Astrocyte (in vitro differentiated cells and primary cell): ENCODE results near the gene EIF5A. TPM values are rescaled to one million over a fixed set of nuclear protein-coding genes. Genes with fewer than 3 reads are reported as not detected.

Experiments used
- DNase-seq: peaks from one replicate; pipeline ENCODE4 v3.0.0-alpha.2; 2010; ENCODE audit warnings: low read depth
- FAIRE-seq: peaks from 2 replicates; lab custom pipeline; 2011; peaks lifted over from hg19 to GRCh38; lab: Jason Lieb, UNC
- H2AFZ ChIP-seq: 2 replicates; pipeline ENCODE4 v1.6.0; 2012; ENCODE audit warnings: low read depth, low read length, inconsistent platforms
- H3K27ac ChIP-seq: 2 replicates; pipeline ENCODE4 v1.5.1; 2011; ENCODE audit warnings: low read depth, low read length, inconsistent platforms
- H3K27me3 ChIP-seq: 2 replicates; pipeline ENCODE4 v1.6.0; 2011; ENCODE audit warnings: low read length, inconsistent platforms; ENCODE audit not compliant: insufficient read depth
- H3K36me3 ChIP-seq: 2 replicates; pipeline ENCODE4 v1.5.1; 2011; ENCODE audit warnings: low read length, inconsistent platforms; ENCODE audit not compliant: insufficient read depth
- H3K4me1 ChIP-seq: 2 replicates; pipeline ENCODE4 v1.5.1; 2011; ENCODE audit warnings: low read length, inconsistent platforms; ENCODE audit not compliant: insufficient read depth
- H3K4me2 ChIP-seq: 2 replicates; pipeline ENCODE4 v1.6.0; 2012; ENCODE audit warnings: low read length, inconsistent platforms
- H3K4me3 ChIP-seq: 2 replicates; pipeline ENCODE4 v1.5.1; 2011; ENCODE audit warnings: low read depth, mild to moderate bottlenecking, low read length, inconsistent platforms; ENCODE audit not compliant: insufficient read depth
- H3K79me2 ChIP-seq: 2 replicates; pipeline ENCODE4 v1.6.0; 2012; ENCODE audit warnings: mild to moderate bottlenecking, low read length, inconsistent platforms; ENCODE audit not compliant: insufficient read depth
- H3K9ac ChIP-seq: 2 replicates; pipeline ENCODE4 v1.6.0; 2012; ENCODE audit warnings: mild to moderate bottlenecking, low read length, inconsistent platforms
- H3K9me3 ChIP-seq: 2 replicates; pipeline ENCODE4 v1.5.1; 2012; ENCODE audit warnings: low read depth, mild to moderate bottlenecking, low read length, inconsistent platforms; ENCODE audit not compliant: insufficient read depth
- H4K20me1 ChIP-seq: 2 replicates; pipeline ENCODE4 v1.6.0; 2012; ENCODE audit warnings: low read length, inconsistent platforms; ENCODE audit not compliant: insufficient read depth
- H3K27ac Mint-ChIP-seq: one replicate; pipeline ENCODE4 v1.8.0; 2021; ENCODE audit warnings: mild to moderate bottlenecking, mixed read lengths; ENCODE audit not compliant: unreplicated experiment
- H3K27me3 Mint-ChIP-seq: one replicate; pipeline ENCODE4 v1.8.0; 2021; ENCODE audit warnings: low read depth, mixed read lengths; ENCODE audit not compliant: unreplicated experiment
- H3K36me3 Mint-ChIP-seq: one replicate; pipeline ENCODE4 v1.8.0; 2021; ENCODE audit warnings: low read depth, mixed read lengths; ENCODE audit not compliant: unreplicated experiment
- H3K4me1 Mint-ChIP-seq: one replicate; pipeline ENCODE4 v1.8.0; 2021; ENCODE audit warnings: low read depth, mixed read lengths; ENCODE audit not compliant: unreplicated experiment
- H3K4me3 Mint-ChIP-seq: one replicate; pipeline ENCODE4 v1.8.0; 2021; ENCODE audit warnings: mild to moderate bottlenecking, moderate library complexity, mixed read lengths; ENCODE audit not compliant: unreplicated experiment
- H3K9me3 Mint-ChIP-seq: one replicate; pipeline ENCODE4 v1.8.0; 2021; ENCODE audit warnings: mild to moderate bottlenecking, mixed read lengths; ENCODE audit not compliant: unreplicated experiment
- CTCF ChIP-seq: IDR thresholded peaks from 2 replicates; pipeline ENCODE4 v1.5.1; 2011; ENCODE audit warnings: low read depth, mild to moderate bottlenecking, inconsistent platforms, low read length, moderate library complexity; ENCODE audit not compliant: insufficient read depth
- EZH2 ChIP-seq: IDR thresholded peaks from 2 replicates; pipeline ENCODE4 v1.6.1; 2012; ENCODE audit warnings: mild to moderate bottlenecking, low read length, inconsistent platforms; ENCODE audit not compliant: insufficient read depth
- total RNA-seq: library from RNA; stranded (reverse); gene quantifications from 2 replicates; pipeline ENCODE4 v1.2.1, GENCODE V29; 2021

Gene EIF5A
- total RNA-seq, 1 donor from 2014 or later, result 915 TPM

- H2AFZ ChIP-seq, result no peak overlapping the region
- no peak overlapping the region for H3K27ac Mint-ChIP-seq
- DNase-seq (no peak), FAIRE-seq (no peak)
- peaks cover 2% of the 10 kb centered on the region for H3K4me1 Mint-ChIP-seq
- TF ChIP-seq CTCF, result no peak
- TF ChIP-seq EZH2, result no peak
- H4K20me1 ChIP-seq, result no peaks in the 10 kb centered on the region
- no peaks in the 10 kb centered on the region for H3K79me2 ChIP-seq
- no peaks in the 10 kb centered on the region for H3K9me3 Mint-ChIP-seq
- H3K9me3 ChIP-seq, result no peaks in the 10 kb centered on the region
- H3K27ac ChIP-seq, result no peak overlapping the region
- H3K4me3 ChIP-seq, result no peak overlapping the region
- H3K4me3 Mint-ChIP-seq, result no peak overlapping the region
- H3K27me3 ChIP-seq, result peaks cover 53% of the 10 kb centered on the region
- no peak overlapping the region for H3K4me2 ChIP-seq
- no peak overlapping the region for H3K9ac ChIP-seq
- peaks cover 70% of the 10 kb centered on the region for H3K27me3 Mint-ChIP-seq
- peaks cover 2% of the 10 kb centered on the region for H3K36me3 Mint-ChIP-seq
- H3K36me3 ChIP-seq, result no peaks in the 10 kb centered on the region
- peaks cover 3% of the 10 kb centered on the region for H3K4me1 ChIP-seq
These were observed 16.7 kb upstream of the EIF5A start for GRCh38 chr17:7290685-7291084.

GRCh38 chr17:7292194-7292593 is 15.2 kb upstream of the EIF5A start:
- Mint-ChIP-seq H3K4me3 (no peak overlapping the region), H3K27me3 (peaks cover 63% of the 10 kb centered on the region)
- peaks cover 47% of the 10 kb centered on the region for H3K27me3 ChIP-seq

More at GRCh38 chr17:7292194-7292593, 15.2 kb upstream of the EIF5A start:
- peaks cover 2% of the 10 kb centered on the region for H3K36me3 Mint-ChIP-seq
- TF ChIP-seq EZH2 (no peak), CTCF (no peak)
- Histone ChIP-seq H3K79me2 (no peaks in the 10 kb centered on the region), H3K27ac (no peak overlapping the region), H3K4me2 (no peak overlapping the region), H2AFZ (no peak overlapping the region), H3K36me3 (no peaks in the 10 kb centered on the region), H3K9me3 (no peaks in the 10 kb centered on the region), H3K4me3 (no peak overlapping the region), H3K9ac (no peak overlapping the region), H4K20me1 (no peaks in the 10 kb centered on the region), H3K4me1 (peaks cover 8% of the 10 kb centered on the region)
- FAIRE-seq, result no peak
- H3K9me3 Mint-ChIP-seq, result no peaks in the 10 kb centered on the region
- H3K27ac Mint-ChIP-seq, result no peak overlapping the region
- H3K4me1 Mint-ChIP-seq, result peaks cover 2% of the 10 kb centered on the region
- no peak for DNase-seq
